ACHN (cell line): ENCODE measurements around the gene BTF3.

Experiments used
- DNase-seq: peaks from one replicate; pipeline ENCODE4 v3.0.0-alpha.2; 2015
- in situ Hi-C: cut with HindIII; loops from 2 replicates; pipeline ENCODE4 v1.10.0; 2017; ENCODE audit warnings: low sequenced_read_pairs, low pct_ligation_motif_present, low pct_unique_long_range_greater_than_20kb

Gene BTF3

DNA sequence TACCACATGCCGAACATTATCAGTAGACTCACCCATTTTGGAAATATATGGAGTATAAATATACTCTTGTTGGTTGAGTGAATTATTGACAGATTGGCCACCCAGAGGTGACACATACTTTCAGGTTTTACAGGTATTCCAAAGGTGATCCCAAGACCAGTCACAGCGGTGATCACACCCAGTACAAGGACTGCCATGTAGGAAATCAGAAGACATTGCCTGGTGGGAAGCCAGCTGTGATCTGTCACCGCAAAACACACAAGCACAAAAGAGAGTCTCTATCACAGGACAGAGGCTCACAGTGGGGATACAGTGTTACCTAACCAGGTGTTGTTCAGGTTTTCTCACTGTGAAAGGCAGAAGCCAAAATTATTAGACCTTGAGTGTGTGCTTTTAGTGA, 15.8 kb downstream of the BTF3 start:
- in situ Hi-C loops, result no loop called here
- no peak for DNase-seq

DNA sequence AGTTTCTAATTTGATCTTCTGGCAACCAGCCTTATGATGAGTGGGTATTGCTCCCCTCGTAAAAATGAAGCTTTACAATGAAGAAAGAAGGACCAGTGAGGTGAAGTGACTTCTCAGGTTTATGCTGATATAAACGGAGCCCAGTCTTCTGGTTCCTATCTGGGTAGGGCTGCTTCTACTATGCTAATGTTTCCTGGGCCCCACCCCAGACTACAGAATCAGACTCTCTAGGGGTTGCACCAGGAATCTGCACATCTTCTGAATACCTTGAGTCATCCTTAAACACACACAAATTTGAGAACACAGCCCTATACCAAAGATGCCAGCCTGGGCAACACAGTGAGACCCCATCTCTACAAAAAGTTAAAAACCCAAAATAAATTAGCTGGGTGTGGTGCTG, 16.2 kb downstream of the BTF3 start:
- in situ Hi-C loops, result no loop called here
- no peak for DNase-seq

DNA sequence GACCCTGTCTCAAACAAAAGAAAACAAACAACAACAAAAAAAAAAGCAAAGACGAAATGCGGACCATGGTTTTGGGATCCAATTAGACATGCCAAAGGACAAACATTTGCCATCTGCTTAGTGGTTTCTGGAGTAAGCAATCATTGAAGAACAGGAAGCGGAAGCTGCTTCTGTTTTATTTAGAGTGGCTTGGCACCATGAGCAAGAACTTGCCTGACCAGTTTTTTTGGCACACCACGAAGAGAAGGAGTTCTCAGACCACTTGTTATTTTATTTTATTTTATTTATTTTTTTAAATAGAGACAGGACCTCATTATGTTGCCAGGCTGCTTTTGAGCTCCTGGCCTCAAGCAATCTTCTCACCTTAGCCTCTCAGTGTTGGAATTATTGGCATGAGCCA, 17.0 kb downstream of the BTF3 start:
- in situ Hi-C loops, result no loop called here
- DNase-seq, result no peak

DNA sequence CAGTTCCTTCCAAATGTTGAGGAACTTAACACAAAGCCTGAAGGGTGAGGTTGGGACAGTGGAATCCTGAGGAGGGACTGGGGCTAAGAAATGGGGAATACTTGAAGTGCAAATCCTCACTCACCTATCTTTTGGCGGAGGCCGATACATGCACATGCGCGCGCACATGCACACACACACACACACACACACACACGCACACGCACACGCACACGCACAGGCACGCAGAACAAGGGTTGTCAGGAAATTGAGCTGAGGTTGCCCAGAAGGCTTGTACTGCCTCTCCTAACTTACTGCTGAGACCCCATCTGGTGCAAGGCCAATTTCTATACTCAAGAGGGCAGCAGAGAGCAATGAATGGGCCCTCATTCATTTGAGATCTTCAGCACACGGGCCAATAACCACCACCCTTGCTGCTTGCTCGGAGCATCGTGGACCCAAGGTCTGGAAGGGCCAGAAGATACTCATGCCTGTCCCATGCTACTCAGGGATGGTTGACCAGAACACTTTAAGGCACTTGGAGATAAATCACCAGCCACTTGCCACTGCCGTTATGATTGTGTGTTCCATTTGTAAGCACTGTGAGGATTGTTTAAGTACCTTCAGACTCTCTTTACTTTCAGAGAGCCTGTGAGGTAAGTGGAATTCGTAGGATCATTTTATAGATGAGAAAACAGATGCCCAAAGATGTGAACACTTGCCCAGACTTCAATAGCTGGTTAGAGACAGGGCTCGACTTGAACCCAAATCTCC, 21.5 kb downstream of the BTF3 start:
- in situ Hi-C loops, result no loop called here
- peak; percentile 71 for DNase-seq

DNA sequence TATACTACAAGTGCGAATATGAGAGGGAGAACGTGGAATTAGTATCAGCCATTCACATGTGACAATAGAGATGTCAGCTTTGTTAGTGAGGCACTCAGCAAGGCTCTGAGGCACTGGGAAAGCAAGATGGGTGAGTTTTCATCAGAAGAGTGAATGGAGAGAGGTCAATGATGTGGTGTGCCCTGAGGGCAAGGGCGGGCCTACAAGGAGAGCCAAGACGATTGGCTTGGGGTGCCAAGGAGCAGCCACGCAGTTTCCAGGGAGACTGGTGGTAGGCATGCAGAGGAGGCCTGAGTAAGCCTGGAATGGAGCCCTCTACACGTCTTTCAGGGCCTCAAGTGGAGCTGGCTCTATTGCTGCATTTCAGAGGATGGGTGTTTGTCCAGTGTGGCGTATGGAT, 24.7 kb downstream of the BTF3 start:
- no peak for DNase-seq
- in situ Hi-C loops, result no loop called here

DNA sequence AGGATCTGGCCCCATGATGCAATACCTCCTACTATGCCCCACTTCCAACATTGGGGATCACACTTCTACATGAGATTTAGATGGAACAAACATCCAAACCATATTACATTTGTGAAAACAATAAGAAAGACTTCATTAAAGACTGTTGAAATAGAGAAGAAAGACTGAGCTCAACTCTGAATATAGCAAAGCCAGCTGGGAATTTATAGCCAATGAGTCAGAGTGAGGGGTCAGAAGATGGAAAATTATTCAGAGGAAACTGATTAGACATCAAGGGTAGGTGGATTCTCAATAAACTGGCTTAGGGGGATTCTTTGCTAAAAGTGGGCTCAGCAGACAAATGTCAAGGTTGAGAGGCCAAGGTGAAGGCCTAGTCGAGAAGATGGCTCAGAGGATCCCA, 25.6 kb downstream of the BTF3 start:
- in situ Hi-C loops, result no loop called here
- DNase-seq, result no peak

DNA sequence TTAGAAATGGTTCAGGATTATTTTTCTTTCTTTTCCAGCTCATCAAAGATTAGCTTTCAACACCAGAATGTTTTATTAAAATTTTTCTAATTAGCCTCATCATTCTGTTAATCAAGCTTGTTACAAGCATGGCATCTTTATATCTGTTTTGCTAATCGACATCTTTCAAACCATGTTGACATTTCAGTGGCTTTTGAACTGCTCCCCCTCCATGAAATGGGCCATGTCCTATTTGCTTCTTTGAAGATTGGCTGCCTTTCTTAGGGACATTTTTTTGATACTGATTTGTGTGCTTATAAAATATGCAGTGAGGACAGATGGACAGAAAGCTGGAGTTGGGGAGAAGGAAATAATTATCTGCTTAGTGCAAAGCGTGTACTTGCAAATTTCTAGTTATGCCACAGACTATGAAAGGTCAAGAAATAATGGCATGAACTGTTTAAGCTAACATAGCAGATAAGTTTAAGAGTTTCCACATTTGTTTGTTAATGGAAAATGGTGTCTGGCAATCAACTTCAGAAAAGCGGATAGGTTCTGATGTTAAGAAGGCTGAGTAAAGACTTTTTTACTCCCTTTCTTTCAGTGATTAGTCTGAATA, 27.5 kb downstream of the BTF3 start:
- DNase-seq, result no peak
- in situ Hi-C loops, result no loop called here

DNA sequence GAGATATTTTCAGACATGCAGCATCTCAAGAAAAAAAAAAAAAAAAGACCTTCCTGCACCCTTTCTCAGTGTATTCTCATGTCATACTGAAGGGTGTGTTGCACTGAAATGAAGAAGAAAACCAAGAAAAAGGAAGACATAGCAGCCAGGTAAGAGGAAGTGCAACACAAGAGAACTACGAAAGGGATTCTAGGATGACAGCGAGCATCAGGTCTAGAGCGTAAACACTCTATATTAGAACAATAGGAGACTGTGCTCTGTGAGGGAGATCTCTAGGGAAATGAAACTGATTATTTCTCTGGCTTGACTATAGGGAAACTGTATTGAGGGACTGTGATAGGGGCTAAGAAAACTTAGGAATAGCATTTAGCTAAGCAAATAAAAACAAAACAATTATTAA, 30.0 kb downstream of the BTF3 start:
- no peak for DNase-seq
- in situ Hi-C loops, result no loop called here

DNA sequence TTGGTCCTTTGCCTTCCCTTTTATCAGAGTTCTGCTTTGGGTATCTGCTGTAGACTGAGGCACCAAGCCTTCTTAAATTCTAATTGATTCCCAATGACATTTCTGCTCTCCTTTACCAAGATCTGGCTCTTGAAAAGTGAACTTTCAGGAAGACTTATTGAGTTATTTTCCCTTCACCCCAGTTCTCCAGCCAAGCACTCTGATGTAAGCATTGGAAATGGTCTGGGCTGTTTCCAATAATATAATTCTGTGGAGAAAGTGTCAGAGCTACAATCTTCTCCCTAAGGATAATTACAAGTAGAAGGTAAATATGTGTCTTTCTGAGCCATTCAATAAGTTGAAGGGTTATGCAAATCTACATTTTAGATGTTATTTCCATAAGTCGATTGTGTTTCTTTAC, 30.8 kb downstream of the BTF3 start:
- DNase-seq, result no peak
- in situ Hi-C loops, result no loop called here

DNA sequence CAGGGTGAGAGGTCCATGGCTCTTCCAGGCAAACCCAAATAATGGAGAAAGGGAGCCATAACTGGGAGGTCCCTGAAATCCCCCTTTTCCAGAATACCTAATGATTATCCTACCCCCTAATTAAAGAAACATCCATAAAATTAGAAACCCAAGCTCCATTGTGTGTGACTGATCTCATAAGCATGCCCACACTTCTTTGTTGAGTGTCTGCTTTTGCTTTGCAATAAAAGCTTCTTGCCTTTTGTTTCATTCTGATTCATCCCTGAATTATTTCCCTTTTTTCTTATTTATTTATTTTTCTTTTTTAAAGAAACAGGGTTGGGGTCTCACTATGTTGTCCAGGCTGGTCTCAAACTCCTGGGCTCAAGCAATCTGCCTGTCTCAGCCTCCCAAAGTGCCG, 33.1 kb downstream of the BTF3 start:
- DNase-seq, result no peak

DNA sequence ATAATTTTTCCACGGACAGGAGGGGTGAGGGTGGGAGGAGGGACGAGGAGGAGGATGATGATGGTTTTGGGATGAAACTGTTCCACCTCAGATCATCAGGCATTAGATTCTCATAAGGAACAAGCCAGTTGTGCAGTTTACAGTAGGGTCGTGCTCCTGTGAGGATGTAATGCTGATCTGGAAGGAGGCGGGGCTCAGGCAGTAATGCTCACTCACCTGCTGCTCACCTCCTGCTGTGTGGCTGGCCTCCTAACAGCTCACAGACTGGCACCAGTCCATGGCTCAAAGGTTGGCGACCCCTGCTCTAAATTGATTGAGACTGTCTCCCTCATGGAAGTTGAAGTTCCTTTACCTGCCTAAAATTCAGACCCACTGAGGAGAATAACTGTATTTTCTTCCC, 34.0 kb downstream of the BTF3 start:
- in situ Hi-C loops, result no loop called here
- DNase-seq, result no peak

More for the DNA sequence above, 33.1 kb downstream of the BTF3 start:
- in situ Hi-C loops, result no loop called here

DNA sequence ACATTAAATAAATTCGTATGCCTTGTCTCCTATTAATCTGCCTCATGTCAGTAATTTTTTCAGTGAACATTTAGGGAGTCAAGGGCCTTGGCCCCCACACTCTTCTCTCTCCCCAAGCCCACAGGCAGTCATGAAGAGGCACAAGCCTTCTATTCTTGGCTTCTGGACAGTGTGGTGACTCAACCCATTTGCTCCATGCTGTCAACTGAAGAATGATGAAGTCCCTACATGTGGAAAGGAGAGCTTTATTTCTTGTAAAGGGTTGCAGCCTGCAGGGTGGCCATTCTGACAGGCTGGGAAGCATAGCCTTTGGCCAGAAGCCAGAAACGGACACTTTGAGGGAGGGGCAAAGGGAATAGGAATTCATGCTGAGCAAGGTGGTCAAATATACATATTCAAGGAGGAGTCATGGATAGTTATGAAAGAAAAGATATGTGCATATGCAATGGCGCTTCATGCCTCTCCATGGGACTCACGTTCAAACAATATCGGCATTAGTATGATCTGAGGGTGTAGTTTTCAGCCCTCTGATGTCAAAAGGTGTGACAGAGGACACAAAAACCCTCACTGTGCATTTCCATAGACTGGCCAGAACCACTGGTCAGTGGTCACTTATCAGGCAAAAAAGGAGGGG, 35.9 kb downstream of the BTF3 start:
- in situ Hi-C loops, result no loop called here

DNA sequence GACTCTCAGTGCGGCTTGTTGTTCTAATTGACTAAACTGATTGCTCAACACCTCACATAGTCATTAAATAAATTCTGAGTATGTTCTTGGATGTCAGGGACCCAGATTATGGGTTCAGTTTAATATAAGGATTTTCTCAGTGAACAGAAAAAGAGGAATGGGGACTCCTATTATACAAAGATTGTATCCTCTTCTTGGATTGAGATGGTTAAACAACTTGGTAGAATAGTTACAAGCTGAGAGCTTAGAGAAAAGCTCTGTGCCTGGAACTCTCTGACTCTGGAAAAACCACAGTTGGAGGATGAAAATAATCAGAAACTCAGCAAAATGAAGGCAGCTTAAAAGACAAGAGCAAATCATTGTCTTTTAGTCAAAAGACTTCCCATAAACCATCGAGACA, 36.7 kb downstream of the BTF3 start:
- in situ Hi-C loops, result no loop called here

More for the DNA sequence above, 35.9 kb downstream of the BTF3 start:
- DNase-seq, result no peak

DNA sequence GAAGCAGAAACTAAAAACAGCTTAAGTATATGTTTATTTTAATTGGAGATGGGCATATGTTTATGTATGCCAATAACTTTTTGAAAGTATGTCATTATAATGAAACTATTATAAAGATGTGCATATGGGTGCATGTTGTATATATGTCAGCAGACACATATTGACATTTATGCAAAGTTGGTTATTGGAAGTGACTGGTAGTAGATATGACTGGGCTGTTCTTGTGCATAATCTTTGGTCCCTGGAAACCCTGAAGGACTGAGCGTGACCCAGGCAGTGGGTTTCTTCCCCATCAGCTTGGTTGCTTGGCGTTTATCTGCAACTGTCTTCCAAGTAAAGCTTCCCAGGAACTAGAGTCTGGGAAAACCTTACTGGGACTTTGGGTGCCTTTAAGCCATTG, 41.5 kb downstream of the BTF3 start:
- DNase-seq, result no peak
- in situ Hi-C loops, result no loop called here

More for the DNA sequence above, 36.7 kb downstream of the BTF3 start:
- no peak for DNase-seq

DNA sequence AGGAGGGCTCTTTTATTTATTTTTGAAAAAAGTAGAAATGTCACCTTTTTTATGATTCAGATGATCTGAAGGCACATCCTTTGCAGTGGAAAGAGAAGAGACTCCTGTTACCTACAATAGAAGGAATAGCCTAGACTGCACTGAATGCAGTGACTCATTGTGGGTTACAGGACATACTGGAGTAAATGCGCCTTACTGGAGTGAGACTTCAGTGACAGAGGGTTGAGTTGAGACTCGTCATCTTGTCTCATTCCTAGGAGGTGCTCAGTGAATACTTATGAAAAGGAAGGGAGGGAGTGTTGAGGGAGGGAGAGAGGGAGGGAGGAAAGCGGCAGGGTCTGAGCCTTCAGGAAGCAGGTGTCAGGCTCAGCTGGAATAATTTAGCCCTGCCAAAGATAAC, 42.0 kb downstream of the BTF3 start:
- DNase-seq, result no peak
- in situ Hi-C loops, result no loop called here

DNA sequence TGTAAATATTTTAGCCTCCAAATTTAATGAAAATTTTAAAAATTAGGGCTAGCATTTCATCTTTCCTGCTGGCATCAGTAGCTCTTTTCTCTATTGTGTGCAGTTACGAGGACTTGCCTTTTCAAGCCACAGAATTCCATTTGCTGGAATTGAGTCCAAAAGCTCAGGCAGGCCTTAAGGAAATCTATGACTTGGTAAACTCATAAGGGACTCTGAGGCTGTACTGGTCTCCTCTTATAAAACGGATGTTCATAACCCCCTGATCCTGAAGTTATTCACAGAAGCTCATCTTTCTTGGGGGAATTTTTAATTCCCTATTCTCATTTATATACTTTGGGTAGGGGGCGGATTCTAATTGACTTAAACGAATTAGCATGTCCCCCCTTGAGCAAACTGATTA, 43.8 kb downstream of the BTF3 start:
- in situ Hi-C loops, result no loop called here
- DNase-seq, result no peak

DNA sequence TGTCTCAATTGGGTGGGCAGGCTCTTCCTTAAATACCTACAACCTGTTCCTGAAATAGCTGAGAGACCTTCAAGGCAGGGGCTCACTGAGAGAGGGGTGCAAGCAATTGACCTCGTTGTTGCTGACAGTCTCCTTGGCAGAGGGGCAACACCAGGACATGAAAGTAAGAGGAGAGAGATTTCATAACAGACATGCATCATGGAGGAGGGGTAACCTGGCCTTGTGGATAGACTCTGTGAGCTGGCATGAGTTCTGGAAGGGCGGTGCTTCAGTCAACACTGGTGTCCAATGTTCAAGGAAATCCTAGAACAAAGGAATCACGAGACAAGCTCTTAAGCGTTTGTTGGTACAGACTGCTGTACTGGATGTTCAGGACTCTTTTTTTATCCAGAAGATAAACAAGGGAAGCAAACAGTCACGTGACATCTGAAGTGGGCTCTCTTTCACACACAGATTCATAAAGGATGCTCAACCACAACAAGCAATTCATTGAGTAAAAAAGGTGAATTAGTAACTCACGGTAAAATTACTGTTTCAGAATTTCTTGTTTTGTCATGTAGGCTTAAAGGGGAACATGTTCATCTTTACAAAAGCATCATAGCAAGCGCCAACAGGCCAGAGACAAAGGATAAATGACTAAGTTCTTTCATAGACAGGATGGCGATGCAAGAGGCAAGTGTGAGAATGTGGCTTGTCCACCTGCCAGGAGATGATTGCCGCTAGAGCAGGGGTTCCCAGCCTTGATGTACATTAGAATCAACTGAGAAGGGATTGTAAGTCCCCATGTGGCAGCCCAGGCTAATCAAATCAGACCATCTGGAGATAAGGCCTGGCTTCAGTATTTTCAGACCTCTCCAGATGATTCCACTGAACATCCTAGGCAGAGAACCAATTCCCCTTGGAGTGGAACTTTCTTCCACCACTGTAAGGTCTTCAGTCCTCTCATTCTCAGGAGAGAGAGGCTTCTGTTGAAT, 46.5 kb downstream of the BTF3 start:
- DNase-seq, result no peak

DNA sequence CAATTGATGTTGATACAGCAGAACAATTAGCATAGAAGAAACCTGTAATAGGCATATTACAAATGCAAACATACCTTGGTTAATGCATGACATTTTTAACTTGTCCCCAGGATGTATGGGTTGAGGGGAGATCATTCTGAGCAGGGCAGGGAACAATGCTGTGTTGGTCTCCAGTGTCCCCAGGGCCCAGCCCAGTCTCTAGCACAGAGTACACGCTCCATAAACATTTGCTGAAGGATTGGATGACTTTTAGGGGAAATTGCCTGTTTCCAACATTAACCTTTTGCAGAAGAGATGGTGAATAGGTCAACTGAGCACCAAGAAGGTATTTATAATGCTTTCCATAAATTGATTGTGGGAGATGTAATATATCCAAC, 47.1 kb downstream of the BTF3 start:
- DNase-seq, result no peak
- in situ Hi-C loops, result no loop called here

More for the DNA sequence above, 46.5 kb downstream of the BTF3 start:
- in situ Hi-C loops, result no loop called here

DNA sequence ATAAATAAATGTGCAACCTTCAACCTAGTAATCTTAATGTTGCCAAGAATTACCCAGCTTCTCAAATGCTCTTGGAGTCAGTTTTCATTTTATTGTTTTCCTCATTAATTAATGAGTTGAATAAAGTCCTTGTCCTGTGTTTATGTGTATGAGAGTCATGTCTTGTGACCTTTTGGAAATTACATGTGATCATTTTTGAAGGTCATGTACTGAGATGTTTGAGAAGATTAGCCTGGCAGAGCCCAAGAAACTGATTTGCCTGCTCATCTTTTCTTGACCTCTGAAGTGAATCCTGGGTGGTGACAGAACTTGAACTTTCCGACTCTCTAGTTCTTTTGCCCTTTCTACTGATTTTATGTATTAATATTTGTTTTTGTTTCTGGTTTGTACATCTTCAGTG, 51.8 kb downstream of the BTF3 start:
- DNase-seq, result no peak

More for the DNA sequence above, 51.8 kb downstream of the BTF3 start:
- in situ Hi-C loops, result no loop called here
